ENCODE measurements around the gene LPIN1.
"Not testable (repeated sequence)": the region's sequence is repeated elsewhere in the genome, so short reads cannot be mapped to it uniquely, and the experiment has no call there.

The LPIN1 gene

GRCh38 chr2:11807156-11808015 is 61.0 kb downstream of the LPIN1 start:
- DNase-seq (ENCODE audit: low read depth in 1 of 2, low spot score in 1 of 2): no peak

DNA sequence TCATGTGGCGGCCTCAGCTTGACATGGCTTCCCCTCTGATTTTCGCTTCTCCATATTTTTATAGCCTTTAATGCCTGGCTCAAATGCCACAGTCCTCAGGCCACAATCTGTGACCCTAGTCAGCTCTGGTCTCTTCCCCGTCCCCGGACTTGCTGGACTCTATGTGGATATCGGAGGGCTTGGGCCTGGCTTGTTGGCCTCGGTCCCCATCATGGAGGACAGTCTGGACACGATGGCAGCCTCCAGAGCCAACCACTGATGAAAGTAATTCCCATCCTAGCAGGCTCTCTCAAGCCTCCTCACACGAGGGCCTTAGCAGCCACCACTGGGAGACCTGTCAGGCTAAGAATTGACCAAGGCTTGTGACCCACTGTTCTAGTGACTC is 61.6 kb downstream of the LPIN1 start:
- no peak for DNase-seq (ENCODE audit: low read depth in 1 of 2, low spot score in 1 of 2)

GRCh38 chr2:11809586-11810236 is 63.3 kb downstream of the LPIN1 start:
- no peak for DNase-seq (ENCODE audit: low read depth in 1 of 2, low spot score in 1 of 2)

DNA sequence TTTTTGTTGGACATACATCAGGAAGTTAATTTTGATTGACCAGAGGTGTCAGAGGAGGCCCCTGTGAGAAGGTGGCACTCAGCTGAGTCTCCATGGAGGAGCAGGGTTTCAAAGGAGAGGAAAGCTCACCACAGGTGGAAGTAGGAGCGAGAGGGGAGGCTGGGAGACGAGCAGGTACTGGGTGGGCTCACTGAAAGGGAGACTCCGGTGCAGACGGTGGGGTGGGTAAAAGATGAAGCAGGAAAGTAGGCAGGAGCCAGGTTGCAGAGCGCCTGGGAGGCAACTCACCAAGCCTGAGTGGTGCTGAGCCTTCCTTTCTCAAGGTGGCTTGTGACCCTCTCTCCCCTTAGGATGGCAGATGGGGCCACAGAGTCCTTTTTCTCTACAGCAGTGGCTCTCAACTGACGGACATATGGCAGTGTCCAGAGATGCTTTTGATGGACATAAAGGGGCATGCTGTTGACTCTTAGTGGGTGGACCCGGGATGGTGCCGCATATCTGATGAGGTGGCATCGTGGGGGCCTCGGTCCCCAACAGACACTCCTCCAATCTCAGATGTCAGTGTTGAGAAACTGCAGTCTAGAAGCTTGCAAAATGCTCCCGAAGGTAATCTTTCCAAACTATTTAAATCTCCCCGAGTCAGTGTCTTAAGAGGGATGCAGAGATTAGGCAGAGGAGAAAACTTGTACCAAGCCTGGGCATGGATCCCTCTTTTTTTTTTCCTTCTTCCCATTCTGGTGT is 64.0 kb downstream of the LPIN1 start:
- no peak for DNase-seq (ENCODE audit: low read depth in 1 of 2, low spot score in 1 of 2)

DNA sequence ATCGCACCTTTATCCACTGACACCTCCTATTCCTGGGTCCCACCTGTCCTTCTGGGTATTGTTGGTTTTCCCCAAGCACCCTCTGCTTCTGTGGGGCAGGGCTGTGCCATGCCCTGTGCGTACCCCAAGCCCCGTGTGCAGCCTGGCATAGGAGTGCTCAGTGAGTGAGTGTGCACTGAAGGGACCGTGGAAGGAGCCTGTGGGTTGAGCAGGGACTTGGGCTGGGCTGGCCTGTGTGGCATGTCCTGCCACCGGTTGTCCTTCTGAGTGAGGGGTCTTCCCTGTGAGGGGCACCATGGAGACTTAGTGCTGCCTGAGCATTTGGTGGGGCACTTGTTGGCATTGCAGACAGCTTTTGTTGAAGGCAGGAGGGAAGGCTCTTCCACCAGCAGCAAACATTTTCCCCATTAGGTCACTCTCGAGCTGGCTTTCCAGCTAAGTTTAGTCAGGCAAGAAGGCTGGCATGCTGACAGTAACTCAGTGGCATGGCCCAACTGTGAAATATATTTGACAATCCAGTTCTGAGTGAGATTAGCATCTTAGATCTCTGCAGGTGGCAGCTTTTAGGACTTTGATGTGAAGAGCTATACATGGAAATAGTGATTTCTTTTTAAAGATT is 64.7 kb downstream of the LPIN1 start:
- DNase-seq (ENCODE audit: low read depth in 1 of 2, low spot score in 1 of 2): no peak

DNA sequence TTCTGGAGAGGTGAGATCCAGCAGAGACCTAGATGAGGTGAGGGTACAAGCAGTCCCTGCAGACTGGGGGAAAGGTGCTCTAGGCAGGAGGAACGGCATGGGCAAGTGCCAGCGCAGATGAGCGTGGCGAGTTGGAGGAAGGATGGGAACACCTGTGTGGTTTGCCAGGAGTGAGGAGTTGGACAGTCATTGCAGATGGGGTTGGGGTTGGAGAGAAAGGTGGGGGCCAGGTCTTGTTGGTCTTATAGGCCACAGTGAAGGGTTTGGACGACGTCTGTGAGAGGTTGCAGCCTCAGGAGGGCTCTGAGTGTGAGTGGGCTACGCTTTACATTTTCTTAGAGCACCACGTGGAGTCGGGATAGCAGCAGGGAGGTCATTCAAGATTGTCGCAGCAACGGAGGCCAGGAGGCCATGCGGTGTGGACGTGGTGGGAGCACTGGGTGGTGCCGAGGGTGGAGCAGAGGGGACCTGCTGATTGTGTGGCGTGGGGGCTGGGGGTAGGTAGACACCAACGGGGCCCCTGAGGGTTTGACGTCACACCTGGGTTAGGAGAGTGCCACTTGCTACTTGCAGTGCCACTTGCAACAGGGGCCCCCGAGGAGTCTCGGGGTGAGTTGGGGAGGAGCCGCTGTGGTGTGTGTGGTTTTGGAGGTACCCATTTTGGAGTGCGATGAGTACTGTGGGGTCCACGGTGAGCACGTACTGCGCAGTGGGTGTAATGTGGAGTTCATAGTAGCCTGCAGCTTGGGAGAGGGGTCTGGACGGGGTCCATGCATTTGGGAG is 66.2 kb downstream of the LPIN1 start:
- DNase-seq (ENCODE audit: low read depth in 1 of 2, low spot score in 1 of 2): no peak

- DNase-seq (ENCODE audit: low read depth in 1 of 2, low spot score in 1 of 2): not testable (repeated sequence)
Observed at GRCh38 chr2:11813345-11813744, 66.9 kb downstream of the LPIN1 start.

DNA sequence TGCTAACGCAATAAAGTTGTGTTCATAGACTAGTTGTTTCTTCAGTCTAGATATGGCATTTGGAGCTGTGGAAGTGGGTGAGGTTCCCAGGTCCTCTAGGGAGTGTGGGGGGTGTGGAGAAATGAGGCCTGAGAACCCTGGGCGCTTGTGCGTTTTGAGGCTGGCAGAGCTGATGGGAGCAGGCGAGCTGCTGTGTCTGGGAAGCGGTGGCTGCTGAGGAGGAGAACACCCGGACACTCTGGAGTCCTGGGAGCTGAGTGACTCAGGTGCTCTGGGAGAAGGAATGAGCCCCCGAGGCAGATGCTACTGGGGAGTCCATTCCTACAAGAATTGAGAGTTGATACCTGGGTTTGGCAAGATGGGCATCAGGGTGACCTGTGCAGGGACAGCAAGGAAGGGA is 67.5 kb downstream of the LPIN1 start:
- DNase-seq (ENCODE audit: low read depth in 1 of 2, low spot score in 1 of 2): no peak

- no peak for DNase-seq (ENCODE audit: low read depth in 1 of 2, low spot score in 1 of 2)
Observed at GRCh38 chr2:11814979-11815510, 68.6 kb downstream of the LPIN1 start.

GRCh38 chr2:11816935-11817334 is 70.5 kb downstream of the LPIN1 start:
- not testable (repeated sequence) for DNase-seq (ENCODE audit: low read depth in 1 of 2, low spot score in 1 of 2)

- no peak for DNase-seq (ENCODE audit: low read depth in 1 of 2, low spot score in 1 of 2)
Observed at GRCh38 chr2:11819235-11819729, 72.8 kb downstream of the LPIN1 start.

DNA sequence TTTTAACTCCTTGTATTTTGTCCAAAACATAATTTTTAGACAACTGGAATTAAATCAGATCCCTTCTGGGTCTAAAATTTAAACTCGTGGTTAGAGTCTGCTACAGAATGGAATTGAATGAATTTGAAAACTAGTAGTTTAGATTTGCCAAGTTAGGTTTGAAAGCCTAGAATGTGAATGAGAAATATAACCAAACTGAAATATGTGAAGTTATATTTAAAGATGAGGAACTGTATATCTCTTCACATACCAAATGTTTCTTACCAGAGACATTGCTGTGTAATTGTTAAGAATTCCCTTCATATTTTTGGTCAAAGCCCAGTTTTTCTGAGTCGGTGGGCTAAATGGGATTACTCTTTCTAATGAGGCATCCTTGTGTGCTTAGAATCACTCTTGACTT is 74.2 kb downstream of the LPIN1 start:
- DNase-seq (ENCODE audit: low read depth in 1 of 2, low spot score in 1 of 2): no peak

DNA sequence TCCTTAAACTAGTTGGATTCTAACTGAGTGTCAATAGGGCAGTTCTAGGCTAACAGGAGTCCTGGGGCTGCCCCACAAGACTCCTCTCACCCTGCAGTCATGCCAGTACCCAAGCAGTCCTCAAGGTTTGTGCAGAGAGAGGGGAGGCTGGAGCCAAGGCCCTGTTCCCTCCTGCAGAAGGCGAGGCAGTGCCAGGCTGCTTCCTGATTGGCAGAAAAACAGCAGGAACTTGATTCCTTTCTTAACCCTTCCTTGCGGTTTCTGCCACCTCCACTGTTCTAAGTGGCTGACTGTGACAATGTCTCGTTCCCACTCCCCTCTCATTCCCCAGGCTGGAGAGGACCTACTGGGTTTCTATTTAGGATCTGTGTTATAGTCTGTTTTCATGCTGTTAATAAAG is 75.3 kb downstream of the LPIN1 start:
- no peak for DNase-seq (ENCODE audit: low read depth in 1 of 2, low spot score in 1 of 2)

DNA sequence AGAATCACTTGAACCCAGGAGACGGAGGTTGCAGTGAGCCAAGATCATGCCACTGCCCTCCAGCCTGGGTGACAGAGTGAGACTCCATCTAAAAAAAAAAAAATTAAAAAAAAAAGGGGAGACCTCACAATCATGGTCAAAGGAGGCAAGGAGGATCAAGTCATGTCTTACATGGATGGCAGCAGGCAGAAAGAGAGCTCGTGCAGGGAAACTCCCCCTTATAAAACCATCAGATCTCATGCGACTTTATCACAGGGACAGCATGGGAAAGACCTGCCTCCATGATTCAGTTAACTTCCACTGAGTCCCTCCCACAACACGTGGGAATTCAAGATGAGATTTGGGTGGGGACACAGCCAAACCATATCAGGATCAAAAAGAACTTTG is 75.9 kb downstream of the LPIN1 start:
- DNase-seq (ENCODE audit: low read depth in 1 of 2, low spot score in 1 of 2): not testable (repeated sequence)

GRCh38 chr2:11822746-11823451 is 76.5 kb downstream of the LPIN1 start:
- no peak for DNase-seq (ENCODE audit: low read depth in 1 of 2, low spot score in 1 of 2)

- DNase-seq (ENCODE audit: low read depth in 1 of 2, low spot score in 1 of 2): no peak
Observed at GRCh38 chr2:11824901-11825828, 78.7 kb downstream of the LPIN1 start.

- DNase-seq (ENCODE audit: low read depth in 1 of 2, low spot score in 1 of 2): peak in 1 of 2 donors; percentile 25
Observed at GRCh38 chr2:11827547-11827946, 81.1 kb downstream of the LPIN1 start.

GRCh38 chr2:11828933-11829323 is 82.5 kb downstream of the LPIN1 start:
- no peak for DNase-seq (ENCODE audit: low read depth in 1 of 2, low spot score in 1 of 2)

All from activated CD4-positive, alpha-beta T cell treated with anti-CD3 and anti-CD28 coated beads, Interleukin-2, amount 50 U/mL, for 24 hours (primary cell).